Mucosa of descending colon (tissue), 3 donors: Measurements from ENCODE around the gene CXCL16. TPM values are rescaled to one million over a fixed set of nuclear protein-coding genes. Genes with fewer than 3 reads are reported as not detected.

Source experiments
- ATAC-seq: fragments of 200-7000 bp; cut with Tn5 transposase; one replicate; pipeline ENCODE4 v1.9.1; 2020; ENCODE audit warnings: mild to moderate bottlenecking, moderate library complexity
- DNase-seq, 3 donors: peaks; one replicate each; pipeline ENCODE4 v3.0.0-alpha.2; 2020
- H3K36me3 ChIP-seq: fragments of 200-600 bp; one replicate; pipeline ENCODE4 v1.8.0; 2021; ENCODE audit warnings: low read depth, mild to moderate bottlenecking
- H3K4me1 ChIP-seq: fragments of 200-600 bp; one replicate; pipeline ENCODE4 v1.8.0; 2021; ENCODE audit warnings: low read depth, mild to moderate bottlenecking
- H3K4me3 ChIP-seq: fragments of 200-600 bp; one replicate; pipeline ENCODE4 v1.8.0; 2021; ENCODE audit warnings: mild to moderate bottlenecking
- H3K9me3 ChIP-seq: fragments of 200-600 bp; one replicate; pipeline ENCODE4 v1.8.0; 2021; ENCODE audit warnings: mild to moderate bottlenecking
- CTCF ChIP-seq: fragments of 200-600 bp; IDR thresholded peaks from one replicate; pipeline ENCODE4 v1.8.0; 2022; ENCODE audit warnings: antibody characterized with exemption, mild to moderate bottlenecking
- intact Hi-C, 2 donors: fragments of 100-400 bp; cut with DNase I in 1 of 2; cut with micrococcal nuclease in 1 of 2; formaldehyde crosslinking; loops; one replicate each; pipeline versions ENCODE4 v1.11.0 to v1.11.1; 2022; cut with DNase I, micrococcal nuclease
- total RNA-seq, 3 donors: library from RNA; stranded (reverse); fragmentation: NEBNext Ultra II Directional in 2 of 3; extraction: Animal tissue kit (Norgen Biotek cat#: 25700) in 2 of 3; gene quantifications; one replicate each; pipeline versions ENCODE4 v1.2.1 to v1.2.4, GENCODE V29; 2021 to 2023
- donor health status: DM: no; HTN: no; CAD: no; lungs with moderate emphysema.
- donor health status: DM: no; HTN: no; CAD: no.
- donor health status: DM: no; HTN: yes; CAD: no.

The CXCL16 gene
- total RNA-seq, 3 donors from 2014 or later: 20.3 to 41.9 (median 30.2) TPM

GRCh38 chr17:4742629-4743028 is 2.9 kb upstream of the CXCL16 start:
- H3K4me1 ChIP-seq: peaks cover 8% of the 10 kb centered on the region
- intact Hi-C loops: no loop called here
- H3K9me3 ChIP-seq: no peaks in the 10 kb centered on the region
- TF ChIP-seq CTCF: no peak
- DNase-seq (no peak), ATAC-seq (no peak)
- no peak overlapping the region for H3K4me3 ChIP-seq
- no peaks in the 10 kb centered on the region for H3K36me3 ChIP-seq

GRCh38 chr17:4742133-4742532 is 2.4 kb upstream of the CXCL16 start:
- no peak for TF ChIP-seq CTCF
- no peak for ATAC-seq
- intact Hi-C loops: no loop called here

GRCh38 chr17:4741544-4741943 is 1.8 kb upstream of the CXCL16 start:
- Histone ChIP-seq H3K4me3 (no peak overlapping the region), H3K36me3 (no peaks in the 10 kb centered on the region), H3K9me3 (no peaks in the 10 kb centered on the region), H3K4me1 (peaks cover 8% of the 10 kb centered on the region)
- no peak for DNase-seq
- TF ChIP-seq CTCF: no peak
- no peak for ATAC-seq
- intact Hi-C loops: no loop called here

More at GRCh38 chr17:4742133-4742532, 2.4 kb upstream of the CXCL16 start:
- H3K36me3 ChIP-seq: no peaks in the 10 kb centered on the region
- H3K4me3 ChIP-seq: no peak overlapping the region
- peaks cover 8% of the 10 kb centered on the region for H3K4me1 ChIP-seq
- no peak for DNase-seq
- H3K9me3 ChIP-seq: no peaks in the 10 kb centered on the region

- intact Hi-C loops: no loop called here
- no peak for TF ChIP-seq CTCF
- Histone ChIP-seq H3K4me1 (peaks cover 8% of the 10 kb centered on the region), H3K36me3 (no peaks in the 10 kb centered on the region), H3K9me3 (no peaks in the 10 kb centered on the region), H3K4me3 (no peak overlapping the region)
- ATAC-seq: no peak
- DNase-seq: no peak
These were observed 856 bp upstream of the CXCL16 start for GRCh38 chr17:4740584-4740983.

GRCh38 chr17:4740025-4740351 is 260 bp upstream of the CXCL16 start:
- Histone ChIP-seq H3K4me1 (peaks cover 8% of the 10 kb centered on the region), H3K9me3 (no peaks in the 10 kb centered on the region), H3K36me3 (no peaks in the 10 kb centered on the region), H3K4me3 (no peak overlapping the region)
- intact Hi-C loops: no loop called here
- TF ChIP-seq CTCF: no peak
- no peak for ATAC-seq
- DNase-seq: no peak
